SU-DHL-6 (cell line): ENCODE results near the gene GSE1.

Source experiments
- H2AFZ ChIP-seq: fragments of 200-600 bp; sonication (generic); 2 replicates; pipeline ENCODE4 v1.6.1; 2014; ENCODE audit warnings: low read depth, mild to moderate bottlenecking, moderate library complexity, mixed read lengths, antibody characterized with exemption, low read length; ENCODE audit not compliant: severe bottlenecking
- H3F3A ChIP-seq: fragments of 200-600 bp; shearing (Covaris generic); 2 replicates; pipeline ENCODE4 v1.6.0; 2016; ENCODE audit warnings: antibody characterized with exemption, mild to moderate bottlenecking; ENCODE audit not compliant: insufficient read depth
- H3K27ac ChIP-seq: fragments of 200-600 bp; sonication (generic); 2 replicates; pipeline ENCODE4 v1.5.1; 2016; ENCODE audit warnings: low read depth, mild to moderate bottlenecking, low read length, moderate library complexity, mixed read lengths
- H3K27me3 ChIP-seq: fragments of 200-600 bp; sonication (generic), shearing (Covaris generic); 2 replicates; pipeline ENCODE4 v1.6.0; 2014; ENCODE audit warnings: mild to moderate bottlenecking, low read length
- H3K36me3 ChIP-seq: fragments of 200-600 bp; sonication (generic); 2 replicates; pipeline ENCODE4 v1.6.1; 2014; ENCODE audit warnings: mild to moderate bottlenecking, low read length, mixed read lengths
- H3K4me2 ChIP-seq: fragments of 300-600, 200-600 bp; shearing (Covaris generic), sonication (generic); 2 replicates; pipeline ENCODE4 v1.6.0; 2014; ENCODE audit warnings: low read length, low read depth, mild to moderate bottlenecking; ENCODE audit not compliant: poor library complexity, severe bottlenecking
- H3K4me3 ChIP-seq: fragments of 200-600 bp; sonication (generic); 2 replicates; pipeline ENCODE4 v1.5.1; 2014; ENCODE audit warnings: antibody characterized with exemption, low read length, mild to moderate bottlenecking, mixed read lengths; ENCODE audit not compliant: insufficient read depth, poor library complexity, severe bottlenecking
- H3K79me2 ChIP-seq: fragments of 200-600 bp; sonication (generic); 2 replicates; pipeline ENCODE4 v1.6.1; 2014; ENCODE audit warnings: mild to moderate bottlenecking, low read length, moderate library complexity; ENCODE audit not compliant: insufficient read depth
- H3K9ac ChIP-seq: fragments of 200-600 bp; sonication (generic); 2 replicates; pipeline ENCODE4 v1.7.0; 2014; ENCODE audit warnings: mild to moderate bottlenecking, low read length
- H3K9me2 ChIP-seq: fragments of 200-600 bp; sonication (generic); replicated peaks from 2 replicates; pipeline ENCODE4 v1.6.1; 2014; ENCODE audit warnings: low read length; ENCODE audit not compliant: insufficient read depth
- H3K9me3 ChIP-seq: fragments of 200-600 bp; sonication (generic); 2 replicates; pipeline ENCODE4 v1.6.1; 2014; ENCODE audit warnings: low read length, mixed read lengths; ENCODE audit not compliant: insufficient read depth
- H4K20me1 ChIP-seq: fragments of 200-600 bp; sonication (generic); 2 replicates; pipeline ENCODE4 v1.6.1; 2014; ENCODE audit warnings: low read depth, mild to moderate bottlenecking, antibody characterized with exemption, low read length, moderate library complexity, mixed read lengths
- CTCF ChIP-seq: fragments of 200-600 bp; sonication (generic); IDR thresholded peaks from one replicate; pipeline ENCODE4 v1.5.1; 2017; ENCODE audit warnings: antibody characterized with exemption, mild to moderate bottlenecking, low read length, moderate library complexity; ENCODE audit not compliant: insufficient read depth, poor library complexity, severe bottlenecking
- EZH2phosphoT487 ChIP-seq: fragments of 200-600 bp; sonication (generic), shearing (Covaris generic); conservative IDR thresholded peaks from 2 replicates; pipeline ENCODE4 v1.6.1; 2018; ENCODE audit warnings: mild to moderate bottlenecking, antibody characterized with exemption, low read length, moderate library complexity, mixed read lengths

Gene GSE1

GRCh38 chr16:85648070-85648714, 35.1 kb downstream of the GSE1 start:
- no peak overlapping the region for H3K9ac ChIP-seq
- no peaks in the 10 kb centered on the region for H3K9me3 ChIP-seq
- no peak overlapping the region for H3K4me3 ChIP-seq
- H3K36me3 ChIP-seq: no peaks in the 10 kb centered on the region
- no peaks in the 10 kb centered on the region for H3K79me2 ChIP-seq
- no peak overlapping the region for H3K4me2 ChIP-seq
- H2AFZ ChIP-seq: no peak overlapping the region
- H3K27ac ChIP-seq: no peak overlapping the region
- H3K9me2 ChIP-seq: no peaks in the 10 kb centered on the region
- no peaks in the 10 kb centered on the region for H3K27me3 ChIP-seq
- H3F3A ChIP-seq: no peaks in the 10 kb centered on the region
- no peak for TF ChIP-seq CTCF
- TF ChIP-seq EZH2phosphoT487: no peak
- H4K20me1 ChIP-seq: no peaks in the 10 kb centered on the region

- Histone ChIP-seq H4K20me1 (no peaks in the 10 kb centered on the region), H3K27ac (no peak overlapping the region), H3K36me3 (no peaks in the 10 kb centered on the region)
Observed at GRCh38 chr16:85648805-85649204, 35.7 kb downstream of the GSE1 start.

GRCh38 chr16:85649411-85650134, 36.5 kb downstream of the GSE1 start:
- no peak overlapping the region for H3K27ac ChIP-seq
- no peaks in the 10 kb centered on the region for H3K9me3 ChIP-seq
- H3K4me3 ChIP-seq: no peak overlapping the region
- H3K9me2 ChIP-seq: no peaks in the 10 kb centered on the region
- H3K9ac ChIP-seq: no peak overlapping the region
- H3K79me2 ChIP-seq: no peaks in the 10 kb centered on the region
- H3F3A ChIP-seq: no peaks in the 10 kb centered on the region
- H3K27me3 ChIP-seq: no peaks in the 10 kb centered on the region
- no peaks in the 10 kb centered on the region for H4K20me1 ChIP-seq
- no peak overlapping the region for H3K4me2 ChIP-seq
- H2AFZ ChIP-seq: no peak overlapping the region
- TF ChIP-seq EZH2phosphoT487: no peak
- no peak for TF ChIP-seq CTCF
- H3K36me3 ChIP-seq: no peaks in the 10 kb centered on the region

More at GRCh38 chr16:85648805-85649204, 35.7 kb downstream of the GSE1 start:
- no peak overlapping the region for H3K4me3 ChIP-seq
- TF ChIP-seq EZH2phosphoT487 (no peak), CTCF (no peak)
- no peaks in the 10 kb centered on the region for H3K9me3 ChIP-seq
- no peaks in the 10 kb centered on the region for H3K79me2 ChIP-seq
- no peak overlapping the region for H3K9ac ChIP-seq
- H3K4me2 ChIP-seq: no peak overlapping the region
- no peak overlapping the region for H2AFZ ChIP-seq
- H3K9me2 ChIP-seq: no peaks in the 10 kb centered on the region
- no peaks in the 10 kb centered on the region for H3K27me3 ChIP-seq
- H3F3A ChIP-seq: no peaks in the 10 kb centered on the region
